NCI-H1436 (cell line): ENCODE results near the gene MRPL36.

ENCODE experiments used
- DNase-seq: peaks from one replicate; lab custom pipeline; 2025; lab: John Stamatoyannopoulos, UW

MRPL36 gene

GRCh38 chr5:1764606-1764960 lies 35.1 kb downstream of the MRPL36 start:
- DNase-seq: no peak

- DNase-seq: no peak
Observed at GRCh38 chr5:1763960-1764605, 35.6 kb downstream of the MRPL36 start.

- no peak for DNase-seq
Observed at GRCh38 chr5:1763548-1763911, 36.1 kb downstream of the MRPL36 start.

- no peak for DNase-seq
Observed at GRCh38 chr5:1762883-1763547, 36.6 kb downstream of the MRPL36 start.

GRCh38 chr5:1762121-1762882 lies 37.3 kb downstream of the MRPL36 start:
- no peak for DNase-seq

- no peak for DNase-seq
Observed at GRCh38 chr5:1761453-1761755, 38.2 kb downstream of the MRPL36 start.

GRCh38 chr5:1760656-1761452 lies 38.8 kb downstream of the MRPL36 start:
- DNase-seq: no peak

GRCh38 chr5:1760231-1760630 lies 39.4 kb downstream of the MRPL36 start:
- DNase-seq: no peak

GRCh38 chr5:1759378-1759970 lies 40.2 kb downstream of the MRPL36 start:
- DNase-seq: no peak

- no peak for DNase-seq
Observed at GRCh38 chr5:1758574-1758973, 41.1 kb downstream of the MRPL36 start.

GRCh38 chr5:1757511-1757910 lies 42.1 kb downstream of the MRPL36 start:
- DNase-seq: no peak

GRCh38 chr5:1756481-1756880 lies 43.2 kb downstream of the MRPL36 start:
- DNase-seq: no peak

GRCh38 chr5:1755321-1755949 lies 44.2 kb downstream of the MRPL36 start:
- no peak for DNase-seq

GRCh38 chr5:1754531-1755220 lies 45.0 kb downstream of the MRPL36 start:
- DNase-seq: no peak

GRCh38 chr5:1753490-1753889 lies 46.1 kb downstream of the MRPL36 start:
- DNase-seq: no peak

GRCh38 chr5:1752881-1753280 lies 46.8 kb downstream of the MRPL36 start:
- DNase-seq: no peak

GRCh38 chr5:1751864-1752822 lies 47.5 kb downstream of the MRPL36 start:
- no peak for DNase-seq

GRCh38 chr5:1751026-1751863 lies 48.4 kb downstream of the MRPL36 start:
- DNase-seq: no peak

GRCh38 chr5:1750469-1750868 lies 49.2 kb downstream of the MRPL36 start:
- DNase-seq: no peak
